DMS53 (cell line): Measurements from ENCODE around the gene CYTH3.
"Not testable (repeated sequence)": the region's sequence is repeated elsewhere in the genome, so short reads cannot be mapped to it uniquely, and the experiment has no call there.

Source experiments
- DNase-seq: peaks from one replicate; lab custom pipeline; 2025; lab: John Stamatoyannopoulos, UW

CYTH3 gene

DNA sequence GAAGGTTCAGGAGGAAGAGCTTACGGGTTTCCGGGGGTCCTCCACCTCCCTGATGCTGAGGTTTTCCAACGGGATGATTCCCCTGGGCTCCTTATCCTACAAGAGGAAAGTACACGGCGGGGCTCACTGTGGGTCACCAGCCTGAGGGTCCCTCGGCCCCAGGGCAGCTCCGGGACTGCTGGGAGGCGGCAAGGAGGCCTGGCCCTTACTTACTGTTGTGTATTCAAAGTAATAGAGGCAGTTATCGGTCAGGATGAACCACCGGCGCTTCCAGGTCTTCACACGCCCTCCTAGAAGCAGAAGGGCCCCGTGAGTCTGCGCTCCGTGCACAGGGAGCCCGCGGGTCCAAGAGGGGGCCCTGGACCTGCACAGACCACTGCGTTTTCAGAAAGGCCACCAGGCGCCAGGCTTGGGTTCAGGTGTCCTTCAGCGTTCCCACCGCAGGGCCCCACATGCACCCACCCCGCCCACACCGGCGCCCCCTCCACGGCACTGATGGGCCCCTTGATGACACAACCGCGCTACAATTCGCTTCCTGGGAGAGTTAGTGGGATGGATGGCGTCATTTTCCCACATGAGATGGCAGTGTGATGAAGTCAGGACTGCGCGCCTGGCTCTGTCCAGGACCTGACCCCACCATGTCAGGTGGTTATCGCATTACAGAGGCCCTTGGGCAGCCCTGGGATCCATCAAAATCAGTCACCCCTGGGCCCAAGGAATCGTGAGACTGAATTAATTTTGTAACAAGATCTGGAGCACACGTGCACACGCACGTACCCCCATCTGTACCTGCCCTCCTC lies 106.7 kb downstream of the CYTH3 start:
- DNase-seq = no peak

- no peak for DNase-seq
These were observed 107.3 kb downstream of the CYTH3 start for GRCh38 chr7:6165075-6165474.

DNA sequence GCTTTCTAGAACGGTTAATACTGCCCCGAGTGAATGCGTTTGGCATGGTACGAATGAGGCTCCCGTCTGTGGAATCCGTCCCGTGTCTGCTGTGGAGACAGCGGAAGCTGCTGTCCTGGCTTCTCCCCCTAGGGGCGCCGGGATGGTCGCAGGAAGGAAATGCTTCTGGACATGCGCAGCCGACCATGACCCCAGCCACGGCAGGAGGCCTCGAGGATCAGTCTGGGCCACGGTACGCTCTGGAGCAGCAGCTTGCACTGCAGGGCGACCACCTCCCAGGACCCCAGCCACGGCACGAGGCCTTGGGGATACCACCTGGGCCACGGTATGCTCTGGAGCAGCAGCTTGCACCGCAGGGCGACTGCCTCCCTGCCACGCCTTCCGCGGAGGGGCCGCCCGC lies 107.9 kb downstream of the CYTH3 start:
- peak; percentile 41 for DNase-seq

GRCh38 chr7:6164010-6164409 lies 108.4 kb downstream of the CYTH3 start:
- DNase-seq = no peak

- DNase-seq = no peak
These were observed 109.0 kb downstream of the CYTH3 start for GRCh38 chr7:6163402-6163801.

DNA sequence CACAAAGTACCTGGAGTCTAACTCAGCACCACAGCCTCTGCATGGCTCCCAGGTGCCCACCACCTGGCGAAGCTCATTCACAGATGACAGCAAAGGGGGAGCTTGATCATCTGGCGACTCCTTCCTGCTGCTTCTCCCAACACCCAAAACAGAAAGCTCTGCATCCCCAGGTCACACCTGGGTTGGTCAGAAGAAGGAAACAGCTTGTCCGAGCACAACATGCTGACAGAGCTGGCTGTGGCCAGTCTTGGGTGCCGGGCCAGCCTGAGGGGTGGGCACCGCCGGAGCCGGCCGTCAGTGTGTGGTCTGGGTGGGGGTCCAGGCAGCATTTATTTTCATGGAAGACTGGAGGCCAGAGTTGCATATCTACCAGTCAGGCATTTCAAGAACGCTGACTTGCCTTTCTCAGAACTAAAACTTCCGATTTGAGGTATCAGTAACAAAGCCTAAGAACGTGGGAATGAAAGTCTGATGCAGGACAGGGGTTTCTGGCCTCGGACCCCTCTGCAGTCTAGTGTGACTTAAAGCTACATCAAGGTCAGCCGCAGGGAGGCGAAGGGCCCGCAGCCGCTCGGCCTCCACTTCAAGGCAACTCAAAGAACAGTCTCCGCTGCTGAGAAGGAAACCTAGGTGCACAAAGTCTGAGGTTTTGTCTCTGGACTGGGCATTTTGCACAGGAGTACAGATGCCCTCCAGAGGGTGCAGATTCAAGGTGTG lies 109.6 kb downstream of the CYTH3 start:
- no peak for DNase-seq

GRCh38 chr7:6162331-6162620 lies 110.1 kb downstream of the CYTH3 start:
- DNase-seq = no peak

DNA sequence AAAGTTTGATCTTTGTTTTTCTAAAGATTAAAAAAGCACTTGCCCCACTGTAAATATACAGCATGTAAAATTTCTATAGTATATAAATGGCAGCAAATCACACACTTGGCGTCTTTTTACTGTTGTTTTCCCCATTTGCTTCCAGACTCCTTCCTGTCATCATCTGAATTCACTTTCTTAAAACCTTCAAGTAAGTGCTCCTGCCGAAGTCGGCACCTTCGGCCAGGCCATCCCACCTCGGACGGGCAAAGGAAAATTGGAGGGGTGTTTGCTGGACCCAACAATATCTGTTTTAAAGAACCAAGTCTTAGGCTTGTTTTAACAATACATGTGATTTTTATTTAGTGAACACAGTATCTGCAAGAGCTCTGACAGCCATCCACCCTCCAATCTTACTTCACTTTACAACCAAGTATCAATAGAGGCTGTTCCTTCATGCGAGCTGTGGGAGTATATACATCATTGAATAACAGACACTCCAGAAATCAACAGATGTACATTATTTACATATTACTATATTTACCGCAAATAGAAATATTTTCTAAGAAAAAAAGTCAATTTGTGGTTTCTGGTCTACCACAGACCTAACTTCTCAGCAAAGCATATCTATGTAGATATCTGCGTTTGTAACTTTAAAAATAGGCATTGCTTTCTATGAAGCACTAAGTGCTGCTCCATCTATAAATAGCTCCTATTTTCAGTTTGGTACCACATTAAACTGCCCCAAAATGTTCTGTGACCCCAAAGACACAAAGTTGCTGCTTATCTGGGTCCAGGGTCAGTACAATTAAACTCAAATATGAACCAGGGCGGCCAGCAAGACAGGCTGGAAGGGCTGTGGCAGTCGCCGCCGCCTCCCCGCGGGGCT lies 110.7 kb downstream of the CYTH3 start:
- DNase-seq = no peak

GRCh38 chr7:6160191-6160623 lies 112.2 kb downstream of the CYTH3 start:
- DNase-seq = peak; percentile 63

GRCh38 chr7:6159524-6160031 lies 112.8 kb downstream of the CYTH3 start:
- DNase-seq = no peak

DNA sequence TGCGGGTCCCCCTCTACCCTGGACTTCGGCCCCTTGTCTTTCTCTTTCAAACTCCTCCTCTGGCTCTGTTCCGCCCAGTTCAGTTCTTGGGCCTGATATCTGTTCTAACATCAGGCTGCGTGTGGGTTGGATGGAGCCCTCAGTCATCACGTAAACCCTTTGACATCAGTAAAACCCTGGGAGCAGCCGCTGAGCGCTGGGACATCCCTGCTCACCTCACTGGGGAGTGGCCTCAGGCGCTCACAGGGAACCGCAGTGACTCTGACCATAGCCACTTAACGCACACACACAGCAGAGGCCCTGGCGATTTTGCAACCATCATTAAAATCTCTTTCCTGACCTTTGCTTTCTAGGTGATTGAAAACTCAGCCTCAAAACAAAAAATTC lies 113.3 kb downstream of the CYTH3 start:
- peak; percentile 19 for DNase-seq

DNA sequence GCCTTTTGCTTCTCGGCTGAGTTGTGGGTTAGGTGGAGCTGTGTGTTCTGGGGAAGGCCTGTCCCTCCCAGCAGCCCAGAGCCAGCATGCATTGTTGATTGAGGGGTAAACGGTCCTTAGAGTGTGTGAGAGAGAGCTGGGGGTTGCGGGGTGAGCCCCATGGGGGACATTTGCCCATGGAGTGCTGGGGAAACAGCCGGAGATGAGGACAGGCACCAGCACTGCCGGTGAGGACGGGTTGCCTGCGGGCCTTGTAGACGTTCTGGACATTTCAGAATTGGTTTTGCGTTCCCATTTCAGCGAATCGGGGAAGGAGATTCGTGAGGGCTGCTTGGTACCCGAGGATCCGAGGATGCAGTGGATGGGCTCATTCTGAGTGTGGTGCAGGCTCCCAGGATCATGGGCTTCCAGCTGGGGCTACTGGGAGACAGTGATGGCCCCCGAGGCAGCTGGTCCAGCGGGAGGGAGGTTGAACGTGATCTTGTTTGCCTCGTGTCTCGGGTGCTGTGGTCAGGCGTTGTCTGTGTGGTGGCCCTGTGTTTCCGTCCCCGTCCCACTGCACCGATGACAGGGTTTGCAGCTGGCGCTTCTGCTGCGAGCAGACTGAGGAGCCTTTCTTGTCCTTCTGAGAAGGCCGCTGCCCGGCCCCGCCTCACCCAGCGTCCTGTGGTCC lies 113.9 kb downstream of the CYTH3 start:
- DNase-seq = no peak

- no peak for DNase-seq
These were observed 114.6 kb downstream of the CYTH3 start for GRCh38 chr7:6157685-6158423.

- DNase-seq = no peak
These were observed 115.7 kb downstream of the CYTH3 start for GRCh38 chr7:6156734-6157133.

GRCh38 chr7:6155596-6155995 lies 116.8 kb downstream of the CYTH3 start:
- no peak for DNase-seq

DNA sequence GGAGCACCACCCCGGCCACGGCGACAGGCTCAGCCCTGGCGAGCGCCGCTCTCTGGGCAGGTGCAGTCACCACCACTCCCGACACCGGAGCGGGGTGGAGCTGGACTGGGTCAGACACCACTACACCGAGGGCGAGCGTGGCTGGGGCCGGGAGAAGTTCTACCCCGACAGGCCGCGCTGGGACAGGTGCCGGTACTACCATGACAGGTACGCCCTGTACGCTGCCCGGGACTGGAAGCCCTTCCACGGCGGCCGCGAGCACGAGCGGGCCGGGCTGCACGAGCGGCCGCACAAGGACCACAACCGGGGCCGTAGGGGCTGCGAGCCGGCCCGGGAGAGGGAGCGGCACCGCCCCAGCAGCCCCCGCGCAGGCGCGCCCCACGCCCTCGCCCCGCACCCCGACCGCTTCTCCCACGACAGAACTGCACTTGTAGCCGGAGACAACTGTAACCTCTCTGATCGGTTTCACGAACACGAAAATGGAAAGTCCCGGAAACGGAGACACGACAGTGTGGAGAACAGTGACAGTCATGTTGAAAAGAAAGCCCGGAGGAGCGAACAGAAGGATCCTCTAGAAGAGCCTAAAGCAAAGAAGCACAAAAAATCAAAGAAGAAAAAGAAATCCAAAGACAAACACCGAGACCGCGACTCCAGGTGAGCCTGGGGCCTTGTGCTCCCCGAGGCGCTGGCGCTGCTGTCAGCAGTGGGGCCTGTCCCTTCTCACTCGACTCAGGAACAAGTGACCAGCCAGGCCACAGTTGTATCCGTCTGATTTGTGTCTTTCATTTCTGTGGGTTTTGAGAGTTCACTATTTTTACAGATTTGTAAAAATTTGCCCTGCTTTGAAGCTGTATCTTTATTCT lies 117.7 kb downstream of the CYTH3 start:
- DNase-seq = no peak

DNA sequence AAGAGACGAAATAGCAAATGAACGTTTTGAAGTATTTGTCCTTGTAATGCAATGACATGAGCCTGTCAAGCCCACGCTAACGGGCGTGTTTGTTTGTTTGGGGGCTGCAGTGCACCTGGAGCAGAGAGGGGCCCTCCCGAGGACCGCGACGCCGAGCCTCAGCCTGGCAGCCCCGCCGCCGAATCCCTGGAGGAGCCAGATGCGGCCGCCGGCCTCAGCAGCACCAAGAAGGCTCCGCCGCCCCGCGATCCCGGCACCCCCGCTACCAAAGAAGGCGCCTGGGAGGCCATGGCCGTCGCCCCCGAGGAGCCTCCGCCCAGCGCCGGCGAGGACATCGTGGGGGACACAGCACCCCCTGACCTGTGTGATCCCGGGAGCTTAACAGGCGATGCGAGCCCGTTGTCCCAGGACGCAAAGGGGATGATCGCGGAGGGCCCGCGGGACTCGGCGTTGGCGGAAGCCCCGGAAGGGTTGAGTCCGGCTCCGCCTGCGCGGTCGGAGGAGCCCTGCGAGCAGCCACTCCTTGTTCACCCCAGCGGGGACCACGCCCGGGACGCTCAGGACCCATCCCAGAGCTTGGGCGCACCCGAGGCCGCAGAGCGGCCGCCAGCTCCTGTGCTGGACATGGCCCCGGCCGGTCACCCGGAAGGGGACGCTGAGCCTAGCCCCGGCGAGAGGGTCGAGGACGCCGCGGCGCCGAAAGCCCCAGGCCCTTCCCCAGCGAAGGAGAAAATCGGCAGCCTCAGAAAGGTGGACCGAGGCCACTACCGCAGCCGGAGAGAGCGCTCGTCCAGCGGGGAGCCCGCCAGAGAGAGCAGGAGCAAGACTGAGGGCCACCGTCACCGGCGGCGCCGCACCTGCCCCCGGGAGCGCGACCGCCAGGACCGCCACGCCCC lies 118.5 kb downstream of the CYTH3 start:
- DNase-seq = no peak

GRCh38 chr7:6151994-6152735 lies 120.3 kb downstream of the CYTH3 start:
- DNase-seq = no peak

GRCh38 chr7:6151527-6151926 lies 120.9 kb downstream of the CYTH3 start:
- not testable (repeated sequence) for DNase-seq
